ENCODE measurements around the gene COX18.

Gene COX18

DNA sequence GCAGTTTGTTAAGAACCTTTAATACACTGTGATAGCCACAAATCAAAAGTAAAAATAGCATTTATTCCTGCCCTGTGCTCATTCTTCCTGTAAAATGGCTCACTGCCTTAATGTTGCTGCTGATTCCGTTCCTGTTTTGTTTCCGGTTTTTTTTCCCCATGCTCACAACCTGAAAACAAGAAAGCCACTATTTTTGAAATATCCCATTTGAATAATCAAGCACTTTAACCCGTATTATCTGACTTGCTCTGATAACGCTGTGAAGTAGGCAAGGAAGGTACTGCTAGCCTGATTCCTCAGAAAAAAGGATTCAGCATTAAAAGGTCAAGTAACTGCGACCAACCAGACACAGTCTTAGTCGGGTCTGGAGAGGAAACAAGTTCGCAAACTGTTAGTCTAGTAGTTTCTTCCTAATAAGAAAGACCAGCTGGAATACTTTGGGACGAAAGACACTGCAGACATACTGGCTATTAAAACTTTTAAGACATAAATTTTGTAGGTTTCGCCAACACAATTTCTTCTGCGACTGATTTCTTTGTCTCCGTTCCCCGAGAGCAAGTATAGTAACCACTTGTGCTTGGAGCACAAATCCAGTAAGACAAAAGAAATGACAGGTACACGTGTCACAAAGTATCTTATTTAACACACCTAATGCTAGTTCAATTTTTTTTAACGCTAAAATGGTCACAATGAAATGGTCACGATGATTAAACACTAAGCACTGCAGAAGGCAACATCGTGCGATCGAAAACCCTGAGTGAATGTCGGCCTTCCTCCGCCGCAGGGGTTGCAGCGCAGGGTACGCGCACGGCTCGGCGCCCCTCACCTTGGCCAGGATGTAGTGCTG lies 802 bp downstream of the COX18 start:
- ATAC-seq (ENCODE audit: low read depth) = 0 out of 3 replicates have a peak, but pooled peaks have one; percentile 10
- TF ChIP-seq, protein P1, sequence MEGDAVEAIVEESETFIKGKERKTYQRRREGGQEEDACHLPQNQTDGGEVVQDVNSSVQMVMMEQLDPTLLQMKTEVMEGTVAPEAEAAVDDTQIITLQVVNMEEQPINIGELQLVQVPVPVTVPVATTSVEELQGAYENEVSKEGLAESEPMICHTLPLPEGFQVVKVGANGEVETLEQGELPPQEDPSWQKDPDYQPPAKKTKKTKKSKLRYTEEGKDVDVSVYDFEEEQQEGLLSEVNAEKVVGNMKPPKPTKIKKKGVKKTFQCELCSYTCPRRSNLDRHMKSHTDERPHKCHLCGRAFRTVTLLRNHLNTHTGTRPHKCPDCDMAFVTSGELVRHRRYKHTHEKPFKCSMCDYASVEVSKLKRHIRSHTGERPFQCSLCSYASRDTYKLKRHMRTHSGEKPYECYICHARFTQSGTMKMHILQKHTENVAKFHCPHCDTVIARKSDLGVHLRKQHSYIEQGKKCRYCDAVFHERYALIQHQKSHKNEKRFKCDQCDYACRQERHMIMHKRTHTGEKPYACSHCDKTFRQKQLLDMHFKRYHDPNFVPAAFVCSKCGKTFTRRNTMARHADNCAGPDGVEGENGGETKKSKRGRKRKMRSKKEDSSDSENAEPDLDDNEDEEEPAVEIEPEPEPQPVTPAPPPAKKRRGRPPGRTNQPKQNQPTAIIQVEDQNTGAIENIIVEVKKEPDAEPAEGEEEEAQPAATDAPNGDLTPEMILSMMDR (IDR thresholded peaks at IDR 0.05; ENCODE audit: poor library complexity, severe bottlenecking) = no peak

DNA sequence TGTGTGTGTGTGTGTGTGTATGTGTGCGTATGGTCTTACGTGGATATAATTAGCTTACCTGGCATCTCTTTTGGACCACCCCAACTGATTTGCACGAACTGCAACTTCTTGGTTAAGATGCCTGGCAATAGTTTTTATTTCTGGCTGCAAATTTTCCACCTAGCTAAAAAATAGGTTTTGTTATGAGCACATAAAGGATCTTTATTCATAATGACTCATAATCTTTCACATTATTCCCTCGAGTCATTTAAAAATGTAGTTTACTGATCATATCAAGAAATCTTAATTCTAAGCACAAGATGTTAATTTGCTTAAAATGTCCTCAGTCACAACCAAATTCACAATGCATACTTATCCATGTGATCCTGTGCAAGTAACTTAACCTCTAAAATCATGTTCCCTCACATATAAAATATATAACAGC lies 1.5 kb downstream of the COX18 start:
- no peak for DNase-seq (ENCODE audit: low spot score)
- Histone ChIP-seq H3K27ac (ENCODE audit: poor library complexity, severe bottlenecking) (peak overlapping the region; percentile 76), H3K4me3 (ENCODE audit: severe bottlenecking) (peak overlapping the region; percentile 65), H3K36me3 (ENCODE audit: low read depth) (peaks cover 25% of the 10 kb centered on the region), H3K4me1 (ENCODE audit: insufficient read depth, poor library complexity, severe bottlenecking) (peaks cover 7% of the 10 kb centered on the region), H3K9me3 (ENCODE audit: severe bottlenecking) (no peaks in the 10 kb centered on the region), H3K27me3 (ENCODE audit: insufficient read depth, poor library complexity, severe bottlenecking) (no peaks in the 10 kb centered on the region)
- TF ChIP-seq, protein P1 (IDR thresholded peaks at IDR 0.05; ENCODE audit: poor library complexity, severe bottlenecking) = no peak
- no peak for ATAC-seq (ENCODE audit: low read depth)

More for the DNA sequence above, 802 bp downstream of the COX18 start:
- Histone ChIP-seq H3K27me3 (ENCODE audit: insufficient read depth, poor library complexity, severe bottlenecking) (no peaks in the 10 kb centered on the region), H3K9me3 (ENCODE audit: severe bottlenecking) (no peaks in the 10 kb centered on the region), H3K4me1 (ENCODE audit: insufficient read depth, poor library complexity, severe bottlenecking) (peaks cover 7% of the 10 kb centered on the region), H3K4me3 (ENCODE audit: severe bottlenecking) (peak overlapping the region; percentile 65), H3K36me3 (ENCODE audit: low read depth) (peaks cover 33% of the 10 kb centered on the region), H3K27ac (ENCODE audit: poor library complexity, severe bottlenecking) (peak overlapping the region; percentile 76)
- no peak for DNase-seq (ENCODE audit: low spot score)

DNA sequence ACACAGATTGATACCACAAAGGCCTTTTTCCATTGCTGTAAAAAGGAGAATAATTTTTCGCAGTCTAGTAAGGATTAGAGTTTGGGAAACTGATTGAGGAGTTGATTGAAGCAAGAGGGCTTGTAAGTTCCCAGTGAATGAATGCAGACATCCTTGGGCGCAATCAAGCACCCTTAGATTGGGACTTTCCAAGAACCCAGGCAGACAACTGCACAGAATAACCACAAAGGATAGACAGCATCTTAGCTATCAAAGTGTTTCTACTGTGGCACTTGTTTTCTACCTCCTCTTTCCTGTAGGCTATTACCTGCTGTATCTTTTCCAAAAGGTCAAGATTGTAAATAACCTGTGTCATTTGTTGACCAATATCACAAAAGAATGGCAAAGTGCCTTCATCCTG lies 2.6 kb downstream of the COX18 start:
- TF ChIP-seq, protein P1 (IDR thresholded peaks at IDR 0.05; ENCODE audit: poor library complexity, severe bottlenecking) = no peak
- Histone ChIP-seq H3K36me3 (ENCODE audit: low read depth) (peaks cover 26% of the 10 kb centered on the region), H3K9me3 (ENCODE audit: severe bottlenecking) (no peaks in the 10 kb centered on the region), H3K4me3 (ENCODE audit: severe bottlenecking) (no peak overlapping the region), H3K4me1 (ENCODE audit: insufficient read depth, poor library complexity, severe bottlenecking) (peaks cover 7% of the 10 kb centered on the region), H3K27me3 (ENCODE audit: insufficient read depth, poor library complexity, severe bottlenecking) (no peaks in the 10 kb centered on the region), H3K27ac (ENCODE audit: poor library complexity, severe bottlenecking) (no peak overlapping the region)
- DNase-seq (ENCODE audit: low spot score) (no peak), ATAC-seq (ENCODE audit: low read depth) (no peak)

DNA sequence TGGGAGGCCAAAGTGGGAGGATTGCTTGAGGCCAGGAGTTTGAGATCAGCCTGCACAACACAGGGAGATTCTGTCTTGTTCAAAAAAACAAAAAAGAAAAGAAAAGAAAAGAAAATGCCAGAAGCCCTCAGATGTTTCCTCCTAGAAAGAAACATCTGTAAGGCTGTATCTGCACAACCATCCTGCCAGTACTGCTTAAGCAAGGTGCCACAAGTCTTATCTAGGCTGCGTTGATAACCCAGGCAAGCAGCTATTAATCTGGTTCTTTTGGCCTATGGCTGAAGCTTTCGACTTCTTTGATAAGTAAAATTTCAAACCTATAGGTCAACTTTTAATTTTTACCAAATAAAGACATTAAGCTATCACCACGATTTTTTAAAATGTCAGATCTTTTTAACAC lies 3.1 kb downstream of the COX18 start:
- peaks cover 31% of the 10 kb centered on the region for H3K36me3 ChIP-seq (ENCODE audit: low read depth)
- no peak overlapping the region for H3K4me3 ChIP-seq (ENCODE audit: severe bottlenecking)
- H3K27me3 ChIP-seq (ENCODE audit: insufficient read depth, poor library complexity, severe bottlenecking) = no peaks in the 10 kb centered on the region
- no peak for DNase-seq (ENCODE audit: low spot score)
- peaks cover 7% of the 10 kb centered on the region for H3K4me1 ChIP-seq (ENCODE audit: insufficient read depth, poor library complexity, severe bottlenecking)
- TF ChIP-seq, protein P1 (IDR thresholded peaks at IDR 0.05; ENCODE audit: poor library complexity, severe bottlenecking) = no peak
- H3K9me3 ChIP-seq (ENCODE audit: severe bottlenecking) = no peaks in the 10 kb centered on the region
- ATAC-seq (ENCODE audit: low read depth) = no peak
- H3K27ac ChIP-seq (ENCODE audit: poor library complexity, severe bottlenecking) = no peak overlapping the region

DNA sequence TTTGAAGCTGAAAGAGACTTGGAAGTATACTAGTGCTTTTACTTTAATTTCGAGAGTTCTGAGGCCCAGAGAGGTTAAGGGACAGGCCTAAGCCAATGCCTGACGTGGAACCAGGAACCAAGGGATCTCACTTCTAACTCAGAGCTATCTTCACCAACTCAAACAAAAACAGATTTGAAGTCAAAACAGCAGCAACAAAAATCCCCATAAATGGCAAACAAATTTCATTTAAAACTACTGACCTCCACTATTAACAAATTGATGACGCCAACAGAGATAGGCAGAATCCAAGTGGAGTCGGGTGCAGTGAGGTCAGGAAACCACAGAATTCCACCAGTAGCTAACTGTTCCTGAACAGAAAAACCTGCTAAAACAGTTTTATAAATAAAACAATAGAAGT lies 5.0 kb downstream of the COX18 start:
- Histone ChIP-seq H3K4me3 (ENCODE audit: severe bottlenecking) (no peak overlapping the region), H3K9me3 (ENCODE audit: severe bottlenecking) (no peaks in the 10 kb centered on the region), H3K36me3 (ENCODE audit: low read depth) (peaks cover 50% of the 10 kb centered on the region), H3K27me3 (ENCODE audit: insufficient read depth, poor library complexity, severe bottlenecking) (no peaks in the 10 kb centered on the region), H3K27ac (ENCODE audit: poor library complexity, severe bottlenecking) (no peak overlapping the region), H3K4me1 (ENCODE audit: insufficient read depth, poor library complexity, severe bottlenecking) (peaks cover 4% of the 10 kb centered on the region)
- ATAC-seq (ENCODE audit: low read depth) (no peak), DNase-seq (ENCODE audit: low spot score) (no peak)
- TF ChIP-seq, protein P1 (IDR thresholded peaks at IDR 0.05; ENCODE audit: poor library complexity, severe bottlenecking) = no peak

Measured in RWPE2 (cell line).